ENCODE results near the gene TMEM273.
A peak's percentile ranks its signal among the peaks of the same experiment; 100 is the strongest.
"Not testable (repeated sequence)": the region's sequence is repeated elsewhere in the genome, so short reads cannot be mapped to it uniquely, and the experiment has no call there.

TMEM273 gene

GRCh38 chr10:49204119-49204518, 15.9 kb upstream of the TMEM273 start:
- DNase-seq = no peak

GRCh38 chr10:49202266-49202665, 14.1 kb upstream of the TMEM273 start:
- DNase-seq = no peak

GRCh38 chr10:49200854-49201253, 12.7 kb upstream of the TMEM273 start:
- no peak for DNase-seq

- DNase-seq = no peak
Measured at GRCh38 chr10:49197171-49197570, 9.0 kb upstream of the TMEM273 start.

GRCh38 chr10:49195864-49196263, 7.7 kb upstream of the TMEM273 start:
- DNase-seq = not testable (repeated sequence)

GRCh38 chr10:49194212-49194920, 6.2 kb upstream of the TMEM273 start:
- no peak for DNase-seq

- no peak for DNase-seq
Measured at GRCh38 chr10:49191349-49191748, 3.2 kb upstream of the TMEM273 start.

GRCh38 chr10:49189422-49189821, 1.2 kb upstream of the TMEM273 start:
- no peak for DNase-seq

GRCh38 chr10:49187044-49187484, 1.1 kb downstream of the TMEM273 start:
- no peak for DNase-seq

GRCh38 chr10:49186613-49187012, 1.6 kb downstream of the TMEM273 start:
- no peak for DNase-seq

GRCh38 chr10:49185213-49185612, 3.0 kb downstream of the TMEM273 start:
- no peak for DNase-seq

- no peak for DNase-seq
Measured at GRCh38 chr10:49184642-49185111, 3.5 kb downstream of the TMEM273 start.

- no peak for DNase-seq
Measured at GRCh38 chr10:49183596-49184542, 4.3 kb downstream of the TMEM273 start.

- DNase-seq = no peak
Measured at GRCh38 chr10:49182776-49183175, 5.4 kb downstream of the TMEM273 start.

GRCh38 chr10:49180444-49180860, 7.7 kb downstream of the TMEM273 start:
- no peak for DNase-seq

- DNase-seq = no peak
Measured at GRCh38 chr10:49179699-49180443, 8.3 kb downstream of the TMEM273 start.

- no peak for DNase-seq
Measured at GRCh38 chr10:49178489-49179471, 9.4 kb downstream of the TMEM273 start.

GRCh38 chr10:49177391-49178355, 10.5 kb downstream of the TMEM273 start:
- peak; percentile 31 for DNase-seq

- no peak for DNase-seq
Measured at GRCh38 chr10:49176310-49177268, 11.6 kb downstream of the TMEM273 start.
